Activated CD4-positive, alpha-beta T cell treated with anti-CD3 and anti-CD28 coated beads, Interleukin-10, Interleukin-2, amounts not matched to agents 100 ng/mL and 50 ng/mL, durations not matched to agents 16 hours and 8 hours (primary cell): ENCODE data around the gene CTNNA2.

Experiments
- DNase-seq: peaks from one replicate; pipeline ENCODE4 v3.0.0-alpha.2; 2020

The CTNNA2 gene

DNA sequence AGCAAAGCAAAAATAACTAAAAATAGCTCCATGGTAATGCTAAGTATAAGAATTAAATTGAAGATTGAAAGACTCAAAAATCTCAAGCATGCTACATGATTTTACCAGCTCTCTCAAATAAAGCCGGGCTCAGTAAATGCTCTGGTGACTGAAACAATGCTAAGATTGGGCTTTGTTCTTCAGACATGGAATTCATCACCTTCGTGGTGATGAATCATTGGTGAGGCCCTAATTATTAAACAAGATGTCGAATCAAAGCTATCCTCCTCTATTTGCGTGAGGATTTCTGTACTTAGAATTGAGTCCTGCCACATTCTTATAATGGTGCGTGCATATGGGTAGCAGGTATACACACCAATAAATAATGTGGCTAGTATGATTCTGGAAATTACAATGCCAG is 850.5 kb downstream of the CTNNA2 start:
- no peak for DNase-seq

DNA sequence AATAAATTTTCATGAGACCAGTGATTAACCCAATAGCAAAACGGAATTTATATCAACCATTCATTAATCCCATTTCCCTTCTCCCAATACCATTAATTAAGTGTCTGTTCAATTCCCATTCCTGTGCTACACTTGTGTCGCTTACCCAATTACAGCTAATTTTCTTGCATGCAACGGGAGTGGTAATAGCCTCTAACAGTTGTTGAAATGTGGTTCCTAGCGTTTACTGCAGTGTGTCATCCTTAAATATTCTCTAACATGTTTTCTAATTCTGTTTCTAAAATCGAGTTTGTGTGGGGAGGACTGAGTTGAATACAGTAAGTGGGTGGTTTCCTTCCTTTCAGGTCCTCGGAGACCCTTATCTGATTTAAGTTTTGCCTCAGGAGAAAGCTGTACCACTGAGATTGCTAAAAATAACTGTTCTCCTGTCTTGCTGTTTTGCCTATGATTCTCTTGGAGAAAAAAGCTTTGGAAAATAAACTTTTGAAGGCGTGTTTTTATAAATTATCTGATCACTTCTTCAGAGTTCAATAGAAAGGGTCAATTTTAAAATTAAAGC is 851.0 kb downstream of the CTNNA2 start:
- DNase-seq: no peak

- no peak for DNase-seq
Measured at GRCh38 chr2:80364524-80365212, 851.8 kb downstream of the CTNNA2 start.

- no peak for DNase-seq
Measured at GRCh38 chr2:80365762-80366161, 852.9 kb downstream of the CTNNA2 start.

GRCh38 chr2:80370375-80371009 is 857.6 kb downstream of the CTNNA2 start:
- DNase-seq: no peak

- DNase-seq: no peak
Measured at GRCh38 chr2:80374105-80374504, 861.3 kb downstream of the CTNNA2 start.

DNA sequence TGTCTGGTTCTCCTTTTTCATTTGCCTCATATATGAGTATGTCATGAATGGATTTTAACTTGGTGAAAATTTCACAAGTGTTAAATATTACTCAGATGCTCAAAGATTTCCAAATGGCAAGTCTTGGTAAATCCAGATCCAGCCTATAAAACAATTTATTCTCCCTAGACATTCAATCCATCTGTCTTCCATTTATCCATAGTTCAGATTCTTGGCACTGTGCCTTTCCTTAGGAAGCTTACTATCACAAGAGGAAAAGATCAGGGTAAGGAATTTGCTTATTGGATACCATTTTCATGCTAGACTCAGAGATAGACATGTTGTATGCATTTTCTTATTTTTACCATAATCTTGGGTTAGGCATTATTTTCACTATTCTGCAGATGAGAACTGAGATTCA is 864.2 kb downstream of the CTNNA2 start:
- DNase-seq: no peak

GRCh38 chr2:80380736-80381135 is 867.9 kb downstream of the CTNNA2 start:
- no peak for DNase-seq

GRCh38 chr2:80381666-80382065 is 868.8 kb downstream of the CTNNA2 start:
- DNase-seq: no peak

DNA sequence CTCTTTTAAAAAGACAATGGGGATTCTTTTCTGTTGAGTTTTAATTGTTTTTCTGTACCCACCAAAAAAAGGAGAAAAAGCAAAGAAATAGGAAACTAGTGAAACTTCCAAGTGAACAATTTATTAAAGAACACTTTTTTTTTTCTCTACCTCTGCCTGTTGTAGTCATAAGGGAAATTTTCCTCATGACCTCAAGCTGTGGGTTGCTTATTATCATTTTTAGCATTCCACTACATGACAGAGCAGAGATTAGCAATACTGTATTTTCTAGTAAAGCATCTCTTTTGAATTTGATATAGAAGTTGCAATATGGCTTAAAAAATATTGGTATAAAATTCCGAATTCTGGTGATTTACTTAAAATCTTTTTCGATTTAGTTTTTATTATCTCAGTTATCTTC is 879.6 kb downstream of the CTNNA2 start:
- no peak for DNase-seq

DNA sequence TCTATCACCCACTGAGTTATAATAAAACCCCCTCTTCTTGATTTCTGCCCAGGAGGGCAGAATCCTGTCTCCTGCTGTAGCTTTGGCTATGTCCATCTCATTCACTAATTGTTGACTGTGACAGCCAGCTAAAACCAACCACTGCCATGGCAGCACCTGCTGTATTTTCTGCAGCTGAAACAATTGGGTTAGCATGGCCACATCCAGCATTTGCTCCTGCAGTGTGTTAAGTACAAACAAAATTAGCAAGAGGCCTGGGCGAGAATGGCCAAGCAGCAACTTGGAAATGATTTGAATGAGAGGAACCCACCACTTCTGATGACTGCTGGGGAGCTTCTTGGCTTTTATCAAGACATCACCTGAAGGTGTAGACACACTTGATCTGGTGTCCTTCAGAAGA is 881.1 kb downstream of the CTNNA2 start:
- DNase-seq: no peak

DNA sequence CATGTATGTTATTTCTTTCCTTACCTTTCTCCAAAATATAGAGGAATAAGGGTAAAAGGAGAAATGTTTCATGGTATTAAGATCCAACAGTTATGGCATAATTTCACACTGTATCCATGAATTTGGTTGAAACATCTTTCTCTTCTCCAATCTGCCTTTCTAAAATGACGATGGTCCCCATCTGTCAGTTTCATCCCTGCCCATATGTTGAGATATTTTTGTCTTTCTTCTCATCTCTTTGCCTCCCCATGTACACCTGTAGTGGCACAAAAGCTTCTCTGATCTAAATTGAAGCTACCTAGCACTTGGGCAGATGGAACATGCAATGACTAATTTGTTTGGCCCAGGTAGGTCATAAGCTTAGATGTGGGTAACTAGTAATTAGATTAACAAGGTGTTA is 882.4 kb downstream of the CTNNA2 start:
- DNase-seq: no peak

DNA sequence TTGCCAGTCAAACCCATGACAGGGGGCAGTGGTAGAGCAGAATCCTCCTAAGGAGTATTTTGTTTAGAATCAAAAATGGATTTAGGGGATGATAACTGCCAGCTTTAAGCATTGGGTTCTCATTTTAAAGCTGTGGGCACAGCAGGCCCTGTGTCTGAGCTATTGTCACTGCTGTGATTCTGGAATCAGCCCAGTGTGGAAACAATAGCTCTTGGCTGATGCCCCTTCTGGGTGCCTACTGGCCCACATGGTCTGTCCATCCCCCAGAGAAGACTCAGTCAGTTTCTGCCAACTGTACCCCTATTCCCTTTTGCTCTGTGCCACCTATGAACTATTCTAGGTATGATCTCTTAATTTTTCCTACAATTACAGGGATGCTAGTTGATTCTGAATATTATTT is 883.4 kb downstream of the CTNNA2 start:
- no peak for DNase-seq

DNA sequence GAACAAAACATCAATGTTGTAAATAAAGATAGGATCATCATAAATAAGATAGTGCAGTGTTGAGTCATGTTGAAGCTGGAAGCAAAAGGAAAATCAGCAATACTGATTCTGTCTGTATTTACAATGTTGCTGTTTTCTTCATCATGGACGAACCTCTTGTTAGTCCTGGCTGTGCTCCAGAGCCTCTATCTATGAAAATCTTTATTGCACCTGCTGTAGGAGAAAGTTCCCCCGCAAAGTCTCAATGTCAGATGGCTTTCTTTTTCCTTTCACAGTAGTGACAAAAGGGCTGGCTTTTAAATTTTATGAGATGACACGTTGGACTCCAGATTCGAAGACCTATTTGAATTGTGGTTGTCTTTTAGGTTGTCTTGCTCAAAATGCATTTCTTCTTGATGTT is 890.2 kb downstream of the CTNNA2 start:
- DNase-seq: no peak

DNA sequence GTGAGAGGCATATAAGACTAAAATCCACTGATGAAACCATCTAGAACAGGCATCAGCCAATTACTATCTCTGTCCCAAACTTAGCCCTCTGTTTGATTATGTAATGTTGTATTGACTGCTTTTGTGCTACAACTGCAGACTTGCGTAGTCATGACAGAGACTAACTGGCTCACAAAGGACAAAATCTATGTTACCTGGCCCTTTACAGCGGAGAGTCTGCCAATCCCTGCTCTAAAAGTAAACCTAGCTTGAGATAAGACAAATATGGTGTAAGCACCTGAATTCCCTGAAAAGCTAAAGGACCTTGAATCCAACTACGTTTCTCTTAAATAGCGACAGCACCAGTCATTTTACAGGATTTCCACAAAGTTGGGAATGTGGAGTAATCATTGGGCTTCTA is 894.5 kb downstream of the CTNNA2 start:
- no peak for DNase-seq

DNA sequence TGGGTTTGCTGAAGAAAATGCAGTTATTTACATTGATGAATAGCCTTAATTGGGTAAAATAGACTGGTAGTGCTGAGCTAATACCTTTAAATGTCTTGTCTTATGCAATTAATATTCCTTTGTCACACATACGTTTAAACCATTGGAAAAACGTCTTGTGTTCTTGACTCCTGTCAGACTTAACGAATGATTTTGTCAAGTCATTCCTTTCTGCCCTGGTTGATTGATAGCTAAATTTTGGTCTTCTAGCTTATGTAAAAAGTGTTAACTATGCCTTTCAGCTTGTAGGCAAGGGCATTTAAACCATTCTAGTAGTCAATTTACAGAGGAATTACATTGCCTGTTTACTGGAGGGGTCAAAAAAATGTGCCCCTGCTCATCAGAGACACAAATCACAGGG is 897.5 kb downstream of the CTNNA2 start:
- DNase-seq: no peak

GRCh38 chr2:80413136-80413535 is 900.3 kb downstream of the CTNNA2 start:
- DNase-seq: no peak

GRCh38 chr2:80417737-80418136 is 904.9 kb downstream of the CTNNA2 start:
- no peak for DNase-seq

GRCh38 chr2:80420530-80421208 is 907.8 kb downstream of the CTNNA2 start:
- DNase-seq: no peak

DNA sequence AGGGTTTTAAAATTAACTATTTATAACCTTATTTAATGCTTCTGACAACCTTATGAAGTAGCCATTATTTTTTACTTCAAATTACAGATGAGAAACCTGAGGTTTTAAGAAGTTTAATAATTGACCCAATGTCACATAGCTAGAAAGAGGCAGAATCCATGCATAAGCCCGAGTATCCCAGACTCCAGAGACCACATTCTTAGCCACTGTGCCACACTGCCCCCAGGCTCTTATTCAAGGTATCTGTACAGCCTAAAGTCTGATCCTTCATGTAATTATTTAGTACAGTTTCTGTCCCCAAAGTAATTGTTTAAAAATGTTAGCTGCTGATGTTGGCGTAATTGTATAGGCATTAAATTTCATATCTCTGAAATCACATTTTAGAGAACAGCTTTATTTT is 916.4 kb downstream of the CTNNA2 start:
- no peak for DNase-seq

DNA sequence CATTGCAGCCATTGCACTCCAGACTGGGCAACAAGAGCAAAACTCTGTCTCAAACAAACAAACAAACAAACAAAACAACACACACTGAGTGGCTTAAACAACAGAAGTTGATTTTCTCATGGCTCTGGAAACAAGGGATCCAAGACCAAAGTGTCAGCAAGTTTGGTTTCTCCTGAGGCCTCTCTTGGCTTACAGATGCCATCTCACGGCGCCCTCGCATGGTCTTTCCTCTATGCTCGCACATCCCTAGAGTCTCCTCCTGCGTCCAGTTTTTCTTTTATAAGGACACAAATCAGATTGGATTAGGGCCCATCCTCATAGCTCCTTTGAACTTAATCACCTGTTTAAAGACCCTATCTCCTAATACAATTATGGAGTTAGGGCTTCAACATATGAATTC is 925.1 kb downstream of the CTNNA2 start:
- no peak for DNase-seq

GRCh38 chr2:80438686-80439085 is 925.8 kb downstream of the CTNNA2 start:
- no peak for DNase-seq

GRCh38 chr2:80454628-80455027 is 941.8 kb downstream of the CTNNA2 start:
- no peak for DNase-seq

- no peak for DNase-seq
Measured at GRCh38 chr2:80459028-80459427, 946.2 kb downstream of the CTNNA2 start.
